Pulmonary artery endothelial cell (primary cell): Measurements from ENCODE around the gene C22orf39. TPM values are rescaled to one million over a fixed set of nuclear protein-coding genes. Genes with fewer than 3 reads are reported as not detected.
"Not testable (repeated sequence)": the region's sequence is repeated elsewhere in the genome, so short reads cannot be mapped to it uniquely, and the experiment has no call there.

ENCODE experiments used
- DNase-seq: peaks from one replicate; pipeline ENCODE4 v3.0.0-alpha.2; 2011; ENCODE audit warnings: low read depth, low spot score
- total RNA-seq: library from RNA; depleted of rRNA; stranded (reverse); fragments of >200 nt; gene quantifications from 2 replicates; pipeline ENCODE4 v1.2.3, GENCODE V29; 2014

C22orf39 gene
- total RNA-seq, 1 donor from 2014 or later, result 21.4 TPM

GRCh38 chr22:19454156-19454555, 6.6 kb upstream of the C22orf39 start:
- no peak for DNase-seq

GRCh38 chr22:19453718-19454117, 6.2 kb upstream of the C22orf39 start:
- DNase-seq, result no peak

- no peak for DNase-seq
These were observed 4.1 kb upstream of the C22orf39 start for GRCh38 chr22:19451570-19451969.

GRCh38 chr22:19450363-19451175, 3.1 kb upstream of the C22orf39 start:
- no peak for DNase-seq

- no peak for DNase-seq
These were observed 1.9 kb upstream of the C22orf39 start for GRCh38 chr22:19449422-19449767.

GRCh38 chr22:19448739-19449421, 1.4 kb upstream of the C22orf39 start:
- DNase-seq, result no peak

GRCh38 chr22:19448076-19448607, 631 bp upstream of the C22orf39 start:
- DNase-seq, result no peak

- no peak for DNase-seq
These were observed 745 bp downstream of the C22orf39 start for GRCh38 chr22:19446603-19447329.

- not testable (repeated sequence) for DNase-seq
These were observed 2.1 kb downstream of the C22orf39 start for GRCh38 chr22:19445279-19445982.

GRCh38 chr22:19443544-19444211, 3.8 kb downstream of the C22orf39 start:
- DNase-seq, result no peak

GRCh38 chr22:19442166-19442565, 5.3 kb downstream of the C22orf39 start:
- no peak for DNase-seq

- DNase-seq, result no peak
These were observed 6.9 kb downstream of the C22orf39 start for GRCh38 chr22:19440411-19441195.

GRCh38 chr22:19438298-19438697, 9.2 kb downstream of the C22orf39 start:
- no peak for DNase-seq

GRCh38 chr22:19436444-19437161, 10.9 kb downstream of the C22orf39 start:
- not testable (repeated sequence) for DNase-seq

GRCh38 chr22:19434829-19435580, 12.5 kb downstream of the C22orf39 start:
- no peak for DNase-seq

GRCh38 chr22:19434401-19434800, 13.1 kb downstream of the C22orf39 start:
- DNase-seq, result no peak

GRCh38 chr22:19432133-19432851, 15.2 kb downstream of the C22orf39 start, which contains the start of gene MRPL40:
MRPL40 (plus strand) TSS chr22:19432545; CDS start chr22:19432555, 10 bp downstream.
- DNase-seq, result peak; percentile 82

- no peak for DNase-seq
These were observed 15.8 kb downstream of the C22orf39 start, which contains the start of gene HIRA for GRCh38 chr22:19431649-19432132. HIRA (minus strand) TSS chr22:19431733; CDS start chr22:19431476, 257 bp downstream.
